Fibroblast of villous mesenchyme (primary cell): ENCODE data around the gene TMC3. TPM values are rescaled to one million over a fixed set of nuclear protein-coding genes. Genes with fewer than 3 reads are reported as not detected.

Source experiments
- DNase-seq: peaks from one replicate; pipeline ENCODE4 v3.0.0-alpha.2; 2010; ENCODE audit warnings: low read depth
- H3K4me3 ChIP-seq: 2 replicates; pipeline ENCODE4 v1.5.1; 2011; ENCODE audit warnings: low read depth, mild to moderate bottlenecking, low read length
- total RNA-seq: library from RNA; depleted of rRNA; stranded (reverse); fragments of >200 nt; gene quantifications from 2 replicates; pipeline ENCODE4 v1.2.3, GENCODE V29; 2012
- TF ChIP-seq, protein P1 (sequence below): IDR thresholded peaks from 2 replicates; pipeline ENCODE4 v1.5.1; 2012; ENCODE audit warnings: low read depth, mild to moderate bottlenecking, low read length; ENCODE audit not compliant: insufficient read depth

TMC3 gene
- total RNA-seq, 1 donor: not detected

DNA sequence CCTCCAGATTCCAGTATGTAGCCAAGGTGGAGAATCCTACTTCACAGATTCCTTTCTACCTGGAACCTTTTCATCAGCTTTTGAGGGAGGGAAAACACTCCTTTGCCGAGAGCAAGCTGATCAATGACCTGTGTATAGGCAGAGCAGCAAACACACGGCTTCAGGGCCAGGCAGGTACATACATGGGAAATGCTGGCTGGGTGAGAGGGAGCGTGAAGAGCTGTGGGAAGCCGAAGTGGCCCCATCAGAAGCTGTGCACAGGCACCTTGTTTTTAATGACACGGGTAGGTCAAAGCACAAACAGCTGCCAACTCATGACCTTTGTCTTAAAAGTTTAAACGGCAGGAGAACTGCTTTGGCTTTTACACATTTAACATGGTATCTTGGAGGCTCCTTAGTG is 75.4 kb downstream of the TMC3 start:
- TF ChIP-seq, protein P1, sequence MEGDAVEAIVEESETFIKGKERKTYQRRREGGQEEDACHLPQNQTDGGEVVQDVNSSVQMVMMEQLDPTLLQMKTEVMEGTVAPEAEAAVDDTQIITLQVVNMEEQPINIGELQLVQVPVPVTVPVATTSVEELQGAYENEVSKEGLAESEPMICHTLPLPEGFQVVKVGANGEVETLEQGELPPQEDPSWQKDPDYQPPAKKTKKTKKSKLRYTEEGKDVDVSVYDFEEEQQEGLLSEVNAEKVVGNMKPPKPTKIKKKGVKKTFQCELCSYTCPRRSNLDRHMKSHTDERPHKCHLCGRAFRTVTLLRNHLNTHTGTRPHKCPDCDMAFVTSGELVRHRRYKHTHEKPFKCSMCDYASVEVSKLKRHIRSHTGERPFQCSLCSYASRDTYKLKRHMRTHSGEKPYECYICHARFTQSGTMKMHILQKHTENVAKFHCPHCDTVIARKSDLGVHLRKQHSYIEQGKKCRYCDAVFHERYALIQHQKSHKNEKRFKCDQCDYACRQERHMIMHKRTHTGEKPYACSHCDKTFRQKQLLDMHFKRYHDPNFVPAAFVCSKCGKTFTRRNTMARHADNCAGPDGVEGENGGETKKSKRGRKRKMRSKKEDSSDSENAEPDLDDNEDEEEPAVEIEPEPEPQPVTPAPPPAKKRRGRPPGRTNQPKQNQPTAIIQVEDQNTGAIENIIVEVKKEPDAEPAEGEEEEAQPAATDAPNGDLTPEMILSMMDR: no peak
- DNase-seq: no peak
- H3K4me3 ChIP-seq: no peak overlapping the region

GRCh38 chr15:81297603-81298575 is 76.1 kb downstream of the TMC3 start:
- no peak overlapping the region for H3K4me3 ChIP-seq
- TF ChIP-seq, protein P1: no peak
- DNase-seq: no peak

DNA sequence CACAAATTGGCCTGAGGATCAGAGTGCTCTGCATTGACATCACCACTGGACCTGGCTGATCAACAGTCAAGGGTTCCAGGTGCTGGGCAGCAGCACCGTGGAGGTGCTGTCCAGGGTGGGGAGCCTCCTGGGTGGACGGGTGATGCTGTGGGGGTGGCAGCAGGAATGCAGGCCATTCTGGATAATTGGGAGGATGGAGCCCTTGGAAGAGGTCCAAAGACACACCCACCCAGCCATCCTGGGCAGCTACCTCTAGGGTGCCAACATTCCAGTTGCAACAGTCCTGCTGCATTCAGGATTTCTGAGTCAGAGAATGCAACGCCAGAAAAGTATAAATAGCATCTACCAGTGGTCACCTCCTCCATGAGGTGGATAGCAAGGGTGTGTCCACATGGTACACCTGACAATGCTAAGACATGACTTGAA is 76.9 kb downstream of the TMC3 start:
- no peak for DNase-seq
- TF ChIP-seq, protein P1: no peak

GRCh38 chr15:81296673-81297072 is 77.3 kb downstream of the TMC3 start:
- H3K4me3 ChIP-seq: no peak overlapping the region
- DNase-seq: no peak
- TF ChIP-seq, protein P1: no peak

More for the DNA sequence above, 76.9 kb downstream of the TMC3 start:
- no peak overlapping the region for H3K4me3 ChIP-seq

GRCh38 chr15:81296186-81296585 is 77.8 kb downstream of the TMC3 start:
- DNase-seq: no peak
- TF ChIP-seq, protein P1: no peak
- H3K4me3 ChIP-seq: no peak overlapping the region

DNA sequence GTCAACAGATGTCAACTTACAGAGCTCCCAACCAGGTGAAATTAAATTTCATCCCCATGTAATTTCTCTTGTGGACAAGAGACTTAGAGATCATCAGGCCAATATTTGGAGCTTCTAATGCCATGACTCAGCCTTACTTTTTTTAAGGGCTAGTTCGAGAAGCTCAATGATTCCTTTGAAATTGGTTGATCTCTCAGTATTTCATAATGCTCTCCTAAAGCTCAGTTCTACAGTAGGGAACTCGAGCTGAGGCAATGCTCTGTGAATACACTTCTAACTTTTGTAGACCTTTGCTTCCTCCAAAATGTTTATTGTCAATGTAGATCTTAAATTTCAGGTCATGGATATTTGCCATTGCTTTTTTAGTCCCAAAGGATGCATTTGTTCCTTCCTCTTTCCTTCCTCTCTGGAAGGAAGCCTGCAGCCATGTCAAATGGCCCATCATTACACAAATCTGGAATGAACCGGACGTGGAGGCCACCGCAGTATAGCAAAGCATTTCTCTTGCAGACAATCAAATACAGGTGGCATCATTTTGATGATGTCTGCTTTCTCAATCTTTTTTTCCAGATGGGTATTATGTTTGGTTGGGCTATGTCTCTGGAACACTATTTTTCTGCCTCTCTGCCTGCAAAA is 78.4 kb downstream of the TMC3 start:
- H3K4me3 ChIP-seq: no peak overlapping the region
- TF ChIP-seq, protein P1: no peak
- no peak for DNase-seq
